Retinal pigment epithelial cell (primary cell): ENCODE data around the gene DNAH17.

ENCODE experiments used
- DNase-seq: peaks from one replicate; pipeline ENCODE4 v3.0.0-alpha.2; 2010; ENCODE audit warnings: low read depth
- H3K4me3 ChIP-seq: 2 replicates; pipeline ENCODE4 v1.5.1; 2011; ENCODE audit warnings: mild to moderate bottlenecking, low read length, control low read depth, moderate library complexity
- CTCF ChIP-seq: conservative IDR thresholded peaks from 2 replicates; pipeline ENCODE4 v1.5.1; 2011; ENCODE audit warnings: low read depth, low read length, control low read depth, inconsistent platforms

Gene DNAH17

GRCh38 chr17:78374189-78374588, 203.0 kb downstream of the DNAH17 start:
- no peak for DNase-seq
- TF ChIP-seq CTCF, result no peak
- no peak overlapping the region for H3K4me3 ChIP-seq
